ENCODE data around the gene CDC42SE2.
"Not testable (repeated sequence)": the region's sequence is repeated elsewhere in the genome, so short reads cannot be mapped to it uniquely, and the experiment has no call there.

The CDC42SE2 gene

GRCh38 chr5:131266370-131267060, 2.7 kb downstream of the CDC42SE2 start:
- Histone ChIP-seq H3K9ac (ENCODE audit: low read length) (peak overlapping the region; percentile 92), H4K20me1 (ENCODE audit: low read depth, low read length) (no peaks in the 10 kb centered on the region; the same call in 1 of the 2 replicates), H3K79me2 (ENCODE audit: insufficient read depth, low read length) (peaks cover 94% of the 10 kb centered on the region), H3F3A (ENCODE audit: insufficient read depth) (peaks cover 66% of the 10 kb centered on the region), H2AFZ (ENCODE audit: low read depth, low read length, severe bottlenecking) (no peak overlapping the region), H3K4me2 (ENCODE audit: low read depth, low read length, poor library complexity, severe bottlenecking) (peak overlapping the region; percentile 100), H3K27ac (ENCODE audit: low read depth, low read length) (peak overlapping the region; percentile 92), H3K27me3 (ENCODE audit: low read length) (no peaks in the 10 kb centered on the region), H3K9me3 (ENCODE audit: insufficient read depth, low read length) (no peaks in the 10 kb centered on the region), H3K36me3 (ENCODE audit: low read length) (no peaks in the 10 kb centered on the region), H3K4me3 (ENCODE audit: insufficient read depth, low read length, poor library complexity, severe bottlenecking) (peak overlapping the region; percentile 98), H3K9me2 (replicated peaks; ENCODE audit: insufficient read depth, low read length) (no peaks in the 10 kb centered on the region)
- TF ChIP-seq EZH2phosphoT487 (conservative IDR thresholded peaks at IDR 0.05; ENCODE audit: low read length) (no peak), CTCF (IDR thresholded peaks at IDR 0.05; ENCODE audit: insufficient read depth, low read length, poor library complexity, severe bottlenecking) (no peak)

- H3K36me3 ChIP-seq (ENCODE audit: low read length): no peaks in the 10 kb centered on the region
- H3K9me2 ChIP-seq (replicated peaks; ENCODE audit: insufficient read depth, low read length): no peaks in the 10 kb centered on the region
- H3K79me2 ChIP-seq (ENCODE audit: insufficient read depth, low read length): peaks cover 93% of the 10 kb centered on the region
- no peaks in the 10 kb centered on the region; the same call in 1 of the 2 replicates for H4K20me1 ChIP-seq (ENCODE audit: low read depth, low read length)
- peaks cover 70% of the 10 kb centered on the region for H3F3A ChIP-seq (ENCODE audit: insufficient read depth)
- H3K4me3 ChIP-seq (ENCODE audit: insufficient read depth, low read length, poor library complexity, severe bottlenecking): no peak overlapping the region
- H2AFZ ChIP-seq (ENCODE audit: low read depth, low read length, severe bottlenecking): no peak overlapping the region
- H3K27ac ChIP-seq (ENCODE audit: low read depth, low read length): no peak overlapping the region
- no peaks in the 10 kb centered on the region for H3K9me3 ChIP-seq (ENCODE audit: insufficient read depth, low read length)
- TF ChIP-seq CTCF (IDR thresholded peaks at IDR 0.05; ENCODE audit: insufficient read depth, low read length, poor library complexity, severe bottlenecking): no peak
- no peak for TF ChIP-seq EZH2phosphoT487 (conservative IDR thresholded peaks at IDR 0.05; ENCODE audit: low read length)
- no peak overlapping the region for H3K9ac ChIP-seq (ENCODE audit: low read length)
- peak overlapping the region; percentile 78 for H3K4me2 ChIP-seq (ENCODE audit: low read depth, low read length, poor library complexity, severe bottlenecking)
- H3K27me3 ChIP-seq (ENCODE audit: low read length): no peaks in the 10 kb centered on the region
Observed at GRCh38 chr5:131268758-131269370, 5.0 kb downstream of the CDC42SE2 start.

GRCh38 chr5:131270809-131271208, 7.0 kb downstream of the CDC42SE2 start:
- peak overlapping the region; percentile 78 for H3K4me2 ChIP-seq (ENCODE audit: low read depth, low read length, poor library complexity, severe bottlenecking)
- H3K36me3 ChIP-seq (ENCODE audit: low read length): no peaks in the 10 kb centered on the region
- peaks cover 94% of the 10 kb centered on the region for H3K79me2 ChIP-seq (ENCODE audit: insufficient read depth, low read length)
- no peak overlapping the region for H2AFZ ChIP-seq (ENCODE audit: low read depth, low read length, severe bottlenecking)
- H4K20me1 ChIP-seq (ENCODE audit: low read depth, low read length): no peaks in the 10 kb centered on the region; the same call in 1 of the 2 replicates
- H3F3A ChIP-seq (ENCODE audit: insufficient read depth): peaks cover 77% of the 10 kb centered on the region
- peak overlapping the region; percentile 25 for H3K9ac ChIP-seq (ENCODE audit: low read length)
- no peaks in the 10 kb centered on the region for H3K9me2 ChIP-seq (replicated peaks; ENCODE audit: insufficient read depth, low read length)
- TF ChIP-seq CTCF (IDR thresholded peaks at IDR 0.05; ENCODE audit: insufficient read depth, low read length, poor library complexity, severe bottlenecking) (no peak), EZH2phosphoT487 (conservative IDR thresholded peaks at IDR 0.05; ENCODE audit: low read length) (no peak)
- no peak overlapping the region for H3K4me3 ChIP-seq (ENCODE audit: insufficient read depth, low read length, poor library complexity, severe bottlenecking)
- H3K9me3 ChIP-seq (ENCODE audit: insufficient read depth, low read length): no peaks in the 10 kb centered on the region
- no peaks in the 10 kb centered on the region for H3K27me3 ChIP-seq (ENCODE audit: low read length)
- peak overlapping the region; percentile 90 for H3K27ac ChIP-seq (ENCODE audit: low read depth, low read length)

GRCh38 chr5:131271888-131272287, 8.0 kb downstream of the CDC42SE2 start:
- H3F3A ChIP-seq (ENCODE audit: insufficient read depth): peaks cover 75% of the 10 kb centered on the region
- peak overlapping the region; percentile 19 for H3K4me3 ChIP-seq (ENCODE audit: insufficient read depth, low read length, poor library complexity, severe bottlenecking)
- peaks cover 94% of the 10 kb centered on the region for H3K79me2 ChIP-seq (ENCODE audit: insufficient read depth, low read length)
- H2AFZ ChIP-seq (ENCODE audit: low read depth, low read length, severe bottlenecking); H3K27me3 ChIP-seq (ENCODE audit: low read length); H3K9me3 ChIP-seq (ENCODE audit: insufficient read depth, low read length); H4K20me1 ChIP-seq (ENCODE audit: low read depth, low read length); H3K9me2 ChIP-seq (replicated peaks; ENCODE audit: insufficient read depth, low read length); H3K36me3 ChIP-seq (ENCODE audit: low read length): not testable (repeated sequence)
- peak overlapping the region; percentile 90 for H3K27ac ChIP-seq (ENCODE audit: low read depth, low read length)
- peak overlapping the region; percentile 78 for H3K4me2 ChIP-seq (ENCODE audit: low read depth, low read length, poor library complexity, severe bottlenecking)
- peak overlapping the region; percentile 25 for H3K9ac ChIP-seq (ENCODE audit: low read length)
